GM12875 (cell line): Measurements from ENCODE around the gene AP4M1.

Experiments
- H3K4me3 ChIP-seq: one replicate; pipeline ENCODE4 v1.5.1; 2011; ENCODE audit warnings: low read depth, low read length, control low read depth
- TF ChIP-seq, protein P1 (sequence below): IDR thresholded peaks from 2 replicates; pipeline ENCODE4 v1.5.1; 2011; ENCODE audit warnings: low read depth, mild to moderate bottlenecking, control low read depth, inconsistent platforms, low read length, moderate library complexity, borderline replicate concordance; ENCODE audit not compliant: insufficient read depth

AP4M1 gene

GRCh38 chr7:100093498-100093897 lies 7.9 kb upstream of the AP4M1 start:
- TF ChIP-seq, protein P1, sequence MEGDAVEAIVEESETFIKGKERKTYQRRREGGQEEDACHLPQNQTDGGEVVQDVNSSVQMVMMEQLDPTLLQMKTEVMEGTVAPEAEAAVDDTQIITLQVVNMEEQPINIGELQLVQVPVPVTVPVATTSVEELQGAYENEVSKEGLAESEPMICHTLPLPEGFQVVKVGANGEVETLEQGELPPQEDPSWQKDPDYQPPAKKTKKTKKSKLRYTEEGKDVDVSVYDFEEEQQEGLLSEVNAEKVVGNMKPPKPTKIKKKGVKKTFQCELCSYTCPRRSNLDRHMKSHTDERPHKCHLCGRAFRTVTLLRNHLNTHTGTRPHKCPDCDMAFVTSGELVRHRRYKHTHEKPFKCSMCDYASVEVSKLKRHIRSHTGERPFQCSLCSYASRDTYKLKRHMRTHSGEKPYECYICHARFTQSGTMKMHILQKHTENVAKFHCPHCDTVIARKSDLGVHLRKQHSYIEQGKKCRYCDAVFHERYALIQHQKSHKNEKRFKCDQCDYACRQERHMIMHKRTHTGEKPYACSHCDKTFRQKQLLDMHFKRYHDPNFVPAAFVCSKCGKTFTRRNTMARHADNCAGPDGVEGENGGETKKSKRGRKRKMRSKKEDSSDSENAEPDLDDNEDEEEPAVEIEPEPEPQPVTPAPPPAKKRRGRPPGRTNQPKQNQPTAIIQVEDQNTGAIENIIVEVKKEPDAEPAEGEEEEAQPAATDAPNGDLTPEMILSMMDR = no peak

GRCh38 chr7:100093925-100094486 lies 7.4 kb upstream of the AP4M1 start:
- TF ChIP-seq, protein P1 = no peak
- H3K4me3 ChIP-seq = no peak overlapping the region

More at GRCh38 chr7:100093498-100093897, 7.9 kb upstream of the AP4M1 start:
- no peak overlapping the region for H3K4me3 ChIP-seq

GRCh38 chr7:100095289-100095688 lies 6.2 kb upstream of the AP4M1 start:
- TF ChIP-seq, protein P1 = no peak
- no peak overlapping the region for H3K4me3 ChIP-seq

- H3K4me3 ChIP-seq = no peak overlapping the region
- TF ChIP-seq, protein P1 = no peak
Observed at GRCh38 chr7:100095704-100096103, 5.7 kb upstream of the AP4M1 start.

DNA sequence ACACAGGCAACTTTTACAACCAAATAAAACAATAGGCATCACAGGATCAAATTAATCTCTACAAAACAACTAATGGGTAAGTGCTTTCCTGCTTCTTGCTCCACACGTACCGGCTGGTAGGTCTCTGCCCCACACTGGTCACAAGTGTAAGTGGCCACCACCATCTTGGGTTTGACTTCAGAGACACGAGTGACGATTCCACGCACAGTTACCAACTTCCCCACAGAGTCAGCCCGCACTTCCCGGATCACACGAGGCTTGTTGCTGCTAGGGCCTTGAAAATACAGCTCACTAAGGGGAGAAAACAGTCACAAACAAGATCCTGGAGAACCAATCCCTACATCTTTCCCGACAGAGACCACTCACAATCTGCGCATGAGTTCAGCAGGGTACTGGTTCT lies 2.5 kb upstream of the AP4M1 start:
- no peak overlapping the region for H3K4me3 ChIP-seq
- TF ChIP-seq, protein P1 = no peak

DNA sequence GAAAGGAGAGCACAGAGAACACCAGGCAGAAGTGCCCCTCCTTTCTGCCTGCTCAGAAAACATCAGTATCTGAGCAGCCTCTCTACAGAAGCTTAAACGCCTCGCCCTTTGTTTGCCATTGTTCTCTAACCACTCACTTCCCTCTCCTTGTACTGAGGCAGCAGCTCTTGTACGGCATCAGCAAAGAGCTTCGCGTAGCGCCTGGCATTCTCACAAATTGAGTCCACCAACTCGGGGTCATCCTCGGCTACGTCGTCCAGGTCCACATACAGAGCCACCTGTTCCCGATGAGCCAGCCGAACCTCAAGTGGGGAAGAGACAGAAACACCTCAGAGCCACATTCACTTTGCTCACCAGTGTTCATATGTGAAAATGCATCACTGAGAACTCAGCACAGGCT lies 2.0 kb upstream of the AP4M1 start:
- TF ChIP-seq, protein P1 = no peak
- H3K4me3 ChIP-seq = peak overlapping the region; percentile 82

- TF ChIP-seq, protein P1 = no peak
- peak overlapping the region; percentile 82 for H3K4me3 ChIP-seq
Observed at GRCh38 chr7:100100420-100101015, 925 bp upstream of the AP4M1 start.
